Activated gamma-delta T cell treated with Interleukin-2 at 50 U/mL for 16 hours (primary cell): ENCODE data around the gene AP2A1.

Experiments used
- DNase-seq: peaks from one replicate; pipeline ENCODE4 v3.0.0-alpha.2; 2020

Gene AP2A1

DNA sequence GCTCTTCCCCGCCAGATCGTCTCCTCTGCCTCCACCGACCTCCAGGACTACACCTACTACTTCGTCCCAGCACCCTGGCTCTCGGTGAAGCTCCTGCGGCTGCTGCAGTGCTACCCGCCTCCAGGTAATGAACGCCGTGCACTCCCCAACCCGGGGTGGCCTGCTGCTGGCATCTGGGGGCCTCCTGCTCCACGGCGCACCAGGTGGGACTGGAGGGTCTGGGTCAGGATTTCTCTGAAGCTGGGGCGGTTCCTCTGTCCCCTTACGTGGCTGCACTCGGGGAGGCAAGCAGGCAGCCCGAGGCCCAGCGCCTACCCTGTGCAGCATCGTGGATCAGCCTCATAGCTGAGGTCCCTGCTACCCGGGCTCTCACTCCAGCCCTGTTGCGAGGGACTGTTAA lies 28.8 kb downstream of the AP2A1 start:
- no peak for DNase-seq

DNA sequence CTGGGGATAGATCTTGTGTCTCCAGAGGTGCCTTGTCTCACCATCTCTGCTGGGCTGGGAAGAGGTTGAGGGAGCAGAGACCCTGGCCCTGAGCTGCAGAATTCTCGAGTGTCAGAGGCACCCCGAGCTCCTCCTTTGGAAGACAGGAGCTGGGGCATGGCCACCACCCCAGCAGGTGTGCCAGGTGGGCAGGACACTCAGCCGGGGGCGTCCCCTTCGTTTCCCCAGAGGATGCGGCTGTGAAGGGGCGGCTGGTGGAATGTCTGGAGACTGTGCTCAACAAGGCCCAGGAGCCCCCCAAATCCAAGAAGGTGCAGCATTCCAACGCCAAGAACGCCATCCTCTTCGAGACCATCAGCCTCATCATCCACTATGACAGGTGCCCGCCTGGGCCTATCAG lies 31.8 kb downstream of the AP2A1 start:
- DNase-seq = no peak

GRCh38 chr19:49799271-49799797 lies 32.5 kb downstream of the AP2A1 start:
- no peak for DNase-seq

GRCh38 chr19:49799798-49800376 lies 33.1 kb downstream of the AP2A1 start:
- no peak for DNase-seq

DNA sequence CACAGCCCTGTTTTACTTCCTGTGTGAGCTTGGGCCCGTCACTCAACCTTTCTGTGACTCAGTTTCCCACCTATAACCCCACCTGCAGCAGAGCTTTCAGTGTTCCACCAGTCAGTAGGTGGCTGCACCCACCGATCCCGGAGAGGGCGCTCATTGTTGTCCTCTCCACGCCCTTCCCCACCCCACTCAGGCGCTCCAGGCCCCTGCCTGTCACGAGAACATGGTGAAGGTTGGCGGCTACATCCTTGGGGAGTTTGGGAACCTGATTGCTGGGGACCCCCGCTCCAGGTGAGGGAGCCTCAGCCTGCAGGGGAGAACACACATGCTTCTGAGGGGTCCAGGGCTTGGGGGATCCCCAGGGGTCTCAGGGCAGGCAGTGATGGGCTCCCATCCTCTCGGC lies 34.0 kb downstream of the AP2A1 start:
- no peak for DNase-seq

DNA sequence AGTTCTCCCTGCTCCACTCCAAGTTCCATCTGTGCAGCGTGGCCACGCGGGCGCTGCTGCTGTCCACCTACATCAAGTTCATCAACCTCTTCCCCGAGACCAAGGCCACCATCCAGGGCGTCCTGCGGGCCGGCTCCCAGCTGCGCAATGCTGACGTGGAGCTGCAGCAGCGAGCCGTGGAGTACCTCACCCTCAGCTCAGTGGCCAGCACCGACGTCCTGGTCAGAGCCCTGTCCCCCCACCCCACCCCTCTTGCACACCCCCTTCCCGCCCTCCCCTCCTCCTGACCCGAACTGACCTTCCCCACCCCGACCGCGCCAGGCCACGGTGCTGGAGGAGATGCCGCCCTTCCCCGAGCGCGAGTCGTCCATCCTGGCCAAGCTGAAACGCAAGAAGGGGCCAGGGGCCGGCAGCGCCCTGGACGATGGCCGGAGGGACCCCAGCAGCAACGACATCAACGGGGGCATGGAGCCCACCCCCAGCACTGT lies 34.6 kb downstream of the AP2A1 start:
- no peak for DNase-seq

- DNase-seq = no peak
These were observed 35.3 kb downstream of the AP2A1 start for GRCh38 chr19:49801966-49802661.

GRCh38 chr19:49802836-49803528 lies 36.2 kb downstream of the AP2A1 start:
- DNase-seq = no peak

- no peak for DNase-seq
These were observed 36.7 kb downstream of the AP2A1 start for GRCh38 chr19:49803529-49803856.

DNA sequence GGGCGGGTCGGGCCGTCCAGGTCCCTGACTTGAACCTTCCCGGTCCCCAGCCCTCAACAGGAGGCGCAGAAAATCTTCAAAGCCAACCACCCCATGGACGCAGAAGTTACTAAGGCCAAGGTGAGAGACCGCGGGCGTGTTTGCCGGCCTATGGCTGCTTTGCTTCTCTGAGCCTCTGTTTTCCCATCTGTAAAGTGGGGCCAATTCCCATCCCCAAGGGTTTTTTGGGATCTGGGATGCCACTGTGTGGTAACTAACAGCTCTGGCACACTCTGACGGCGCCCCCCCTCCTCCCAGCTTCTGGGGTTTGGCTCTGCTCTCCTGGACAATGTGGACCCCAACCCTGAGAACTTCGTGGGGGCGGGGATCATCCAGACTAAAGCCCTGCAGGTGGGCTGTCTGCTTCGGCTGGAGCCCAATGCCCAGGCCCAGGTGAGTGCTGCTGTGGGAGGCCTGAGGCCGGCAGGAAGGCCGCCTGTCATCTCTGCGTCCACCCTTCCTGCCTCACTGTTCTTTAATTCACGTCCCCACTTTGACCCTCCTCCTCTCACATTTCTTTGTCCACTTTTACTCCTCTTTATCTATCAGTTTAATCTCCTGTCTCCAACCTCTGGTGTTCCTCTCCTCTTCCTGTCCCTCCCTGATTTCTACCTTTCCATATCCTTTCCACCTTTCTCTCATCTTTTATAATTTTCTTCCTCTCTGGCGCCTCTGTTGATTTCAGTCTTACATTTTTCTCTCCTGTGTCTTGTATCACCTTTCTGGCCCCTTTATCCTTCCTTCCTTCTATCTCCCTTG lies 39.2 kb downstream of the AP2A1 start:
- DNase-seq = no peak

- no peak for DNase-seq
These were observed 39.8 kb downstream of the AP2A1 start for GRCh38 chr19:49806620-49806959.

DNA sequence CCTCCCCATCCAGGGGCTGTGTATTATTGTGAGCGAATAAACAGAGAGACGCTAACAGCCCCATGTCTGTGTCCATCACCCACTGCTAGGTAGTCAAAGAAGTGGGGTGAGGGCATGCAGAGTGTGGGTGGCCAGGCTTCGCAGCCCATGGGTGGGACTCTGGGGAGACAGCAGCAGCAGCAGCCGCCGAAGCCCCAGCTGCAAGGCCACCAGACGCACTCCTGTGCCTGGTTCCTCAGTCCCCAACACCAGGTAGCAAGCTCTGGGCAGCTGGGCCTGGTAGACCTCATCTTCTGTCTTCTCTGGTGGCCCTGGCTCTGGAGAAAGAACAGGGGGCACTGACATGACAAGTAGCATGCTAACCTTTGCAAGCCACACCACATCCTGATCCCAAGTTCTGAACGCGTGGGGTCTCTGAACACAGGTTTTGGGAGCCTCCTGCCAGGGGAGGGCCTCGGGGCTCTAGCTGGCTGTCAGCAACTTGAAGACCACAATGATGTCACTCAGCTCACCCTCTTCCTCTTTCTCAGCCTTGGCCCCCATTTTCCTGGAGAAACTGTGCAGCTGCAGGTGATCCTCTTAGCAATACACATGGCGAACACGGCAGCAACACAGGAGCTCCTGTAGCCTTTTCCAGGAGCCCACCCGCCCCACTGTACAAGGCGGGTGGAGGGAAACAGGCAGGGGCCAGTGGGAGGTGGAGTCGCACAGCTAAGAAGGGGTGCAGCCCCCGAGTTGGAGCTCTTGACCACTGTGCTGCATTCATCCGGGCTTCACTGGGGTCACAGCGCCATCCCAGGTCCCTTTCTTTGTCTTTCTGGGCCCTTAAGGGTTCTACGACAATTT lies 40.5 kb downstream of the AP2A1 start:
- no peak for DNase-seq

DNA sequence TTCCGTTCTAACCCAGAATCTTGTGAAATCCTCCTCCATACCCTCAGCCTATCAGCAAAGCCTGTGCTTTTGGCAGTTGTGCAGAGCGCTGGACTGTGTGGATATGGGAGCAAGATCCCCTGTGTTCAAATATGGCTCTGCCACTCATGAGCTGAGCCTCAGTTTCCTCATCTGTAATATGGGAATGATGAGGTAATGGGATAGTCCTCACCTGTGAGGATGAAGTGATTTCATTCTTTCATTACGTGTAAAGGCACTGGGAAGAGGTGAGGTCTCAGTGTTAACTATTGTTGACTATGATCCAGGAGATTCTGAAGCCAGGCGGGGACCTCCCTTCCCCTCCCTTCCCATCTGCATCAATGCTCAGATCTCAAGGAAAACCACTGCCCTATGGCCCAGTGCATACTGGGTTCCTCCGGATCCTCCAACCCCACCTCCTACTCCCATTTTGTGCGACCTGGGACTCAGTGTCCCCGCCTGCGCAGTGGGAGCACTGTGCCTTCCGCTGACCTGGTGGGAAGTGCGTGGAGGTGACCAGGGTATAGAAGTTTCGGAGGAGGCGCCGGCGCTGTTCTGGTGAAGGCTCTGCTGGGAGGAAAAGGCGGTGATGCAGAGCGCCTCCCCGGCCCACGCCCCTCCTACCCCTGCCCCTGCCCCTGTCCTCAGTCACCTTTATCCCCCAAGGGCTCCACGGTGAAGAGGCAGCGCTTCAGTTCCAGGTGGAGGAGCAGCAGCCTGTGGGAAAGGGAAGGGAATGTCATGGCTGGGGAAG lies 41.3 kb downstream of the AP2A1 start:
- DNase-seq = no peak

GRCh38 chr19:49808711-49809159 lies 41.9 kb downstream of the AP2A1 start:
- DNase-seq = peak; percentile 80

GRCh38 chr19:49809160-49809940 lies 42.5 kb downstream of the AP2A1 start:
- peak; percentile 37 for DNase-seq

GRCh38 chr19:49809941-49810389 lies 43.2 kb downstream of the AP2A1 start:
- DNase-seq = no peak

GRCh38 chr19:49811328-49811727 lies 44.5 kb downstream of the AP2A1 start:
- no peak for DNase-seq

DNA sequence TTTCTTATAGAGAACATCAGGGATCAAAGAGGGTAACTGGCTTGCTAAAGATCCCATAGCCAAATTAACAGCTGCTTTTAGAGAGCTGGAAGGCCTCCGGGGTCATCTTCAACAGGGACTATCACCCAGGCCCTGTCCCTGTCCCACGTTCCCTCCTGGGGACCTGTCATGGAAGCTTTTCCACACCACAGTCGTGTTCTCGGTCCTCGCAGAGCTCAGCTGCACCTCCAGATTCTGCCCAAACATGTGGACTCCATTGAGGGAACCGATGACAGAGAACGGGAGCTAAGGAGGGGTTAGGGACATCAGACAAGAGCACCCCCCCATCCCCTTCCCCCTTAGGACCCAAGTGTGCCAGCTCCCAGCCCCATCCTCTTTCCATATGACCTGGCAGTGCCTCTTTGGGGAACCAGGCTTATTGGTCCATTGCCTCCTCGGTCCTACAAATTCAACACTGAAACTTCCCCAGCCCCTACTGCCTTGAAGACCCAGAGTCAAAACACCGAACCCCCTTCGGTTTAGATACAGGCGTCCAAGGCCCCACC lies 45.7 kb downstream of the AP2A1 start:
- no peak for DNase-seq

- DNase-seq = peak; percentile 90
These were observed 46.4 kb downstream of the AP2A1 start, which contains the start of gene FUZ for GRCh38 chr19:49812997-49813861. FUZ (minus strand) TSS chr19:49813292; CDS start chr19:49813106, 186 bp downstream.
